Left ventricle myocardium inferior (tissue), 1 donor: ENCODE data around the gene PTPRN2. TPM values are rescaled to one million over a fixed set of nuclear protein-coding genes. Genes with fewer than 3 reads are reported as not detected.

Source experiments
- DNase-seq: peaks from one replicate; pipeline ENCODE4 v3.0.0-alpha.2; 2020
- H3K27ac ChIP-seq: fragments of 200-600 bp; replicated peaks from 2 replicates; pipeline ENCODE4 v1.8.0; 2021
- H3K27me3 ChIP-seq: fragments of 200-600 bp; 2 replicates; pipeline ENCODE4 v1.8.0; 2021; ENCODE audit warnings: low read depth
- H3K36me3 ChIP-seq: fragments of 200-600 bp; 2 replicates; pipeline ENCODE4 v1.8.0; 2021
- H3K4me1 ChIP-seq: fragments of 200-600 bp; 2 replicates; pipeline ENCODE4 v1.8.0; 2021
- H3K4me3 ChIP-seq: fragments of 200-600 bp; 2 replicates; pipeline ENCODE4 v1.8.0; 2021; ENCODE audit warnings: mild to moderate bottlenecking, moderate library complexity
- H3K9me3 ChIP-seq: fragments of 200-600 bp; replicated peaks from 2 replicates; pipeline ENCODE4 v1.8.0; 2021
- CTCF ChIP-seq: fragments of 200-600 bp; IDR thresholded peaks from 2 replicates; pipeline ENCODE4 v1.8.0; 2021; ENCODE audit warnings: antibody characterized with exemption, mild to moderate bottlenecking, borderline replicate concordance
- intact Hi-C: fragments of 100-400 bp; cut with micrococcal nuclease; formaldehyde crosslinking; loops from one replicate; pipeline ENCODE4 v1.11.0; 2022
- total RNA-seq: library from RNA; stranded (reverse); fragmentation: NEBNext Ultra II Directional; extraction: Animal tissue kit (Norgen Biotek cat#: 25700); gene quantifications from one replicate; pipeline ENCODE4 v1.2.1, GENCODE V29; 2021
- donor health status: DM: no; HTN: yes; CAD: no; lungs with severe emphysema.

Gene PTPRN2
- total RNA-seq, 1 donor from 2014 or later, result 1.3 TPM

- no peak for TF ChIP-seq CTCF
- no peaks in the 10 kb centered on the region for H3K36me3 ChIP-seq
- no peaks in the 10 kb centered on the region for H3K4me1 ChIP-seq
- intact Hi-C loops, result no loop called here
- DNase-seq, result no peak
- no peak overlapping the region for H3K4me3 ChIP-seq
- H3K9me3 ChIP-seq, result peaks cover 23% of the 10 kb centered on the region
- peaks cover 35% of the 10 kb centered on the region for H3K27me3 ChIP-seq
- H3K27ac ChIP-seq, result no peak overlapping the region
These were observed 822.6 kb downstream of the PTPRN2 start for GRCh38 chr7:157764946-157765537.

- Histone ChIP-seq H3K4me3 (no peak overlapping the region), H3K4me1 (no peaks in the 10 kb centered on the region), H3K27ac (no peak overlapping the region), H3K36me3 (no peaks in the 10 kb centered on the region), H3K27me3 (peaks cover 30% of the 10 kb centered on the region), H3K9me3 (peaks cover 23% of the 10 kb centered on the region)
- no peak for DNase-seq
- no peak for TF ChIP-seq CTCF
- intact Hi-C loops, result no loop called here
These were observed 823.4 kb downstream of the PTPRN2 start for GRCh38 chr7:157764193-157764592.

GRCh38 chr7:157763279-157764000 is 824.2 kb downstream of the PTPRN2 start:
- Histone ChIP-seq H3K9me3 (peaks cover 23% of the 10 kb centered on the region), H3K27ac (no peak overlapping the region), H3K4me1 (no peaks in the 10 kb centered on the region), H3K4me3 (no peak overlapping the region), H3K36me3 (no peaks in the 10 kb centered on the region), H3K27me3 (peaks cover 25% of the 10 kb centered on the region)
- DNase-seq, result no peak
- no peak for TF ChIP-seq CTCF
- intact Hi-C loops, result no loop called here

- Histone ChIP-seq H3K27ac (no peak overlapping the region), H3K9me3 (peaks cover 23% of the 10 kb centered on the region), H3K27me3 (peaks cover 19% of the 10 kb centered on the region), H3K4me1 (no peaks in the 10 kb centered on the region), H3K4me3 (no peak overlapping the region), H3K36me3 (no peaks in the 10 kb centered on the region)
- DNase-seq, result no peak
- no peak for TF ChIP-seq CTCF
- intact Hi-C loops, result no loop called here
These were observed 824.8 kb downstream of the PTPRN2 start for GRCh38 chr7:157762824-157763223.

- peaks cover 22% of the 10 kb centered on the region for H3K9me3 ChIP-seq
- no peak for DNase-seq
- no peak for TF ChIP-seq CTCF
- no peak overlapping the region for H3K27ac ChIP-seq
- H3K4me1 ChIP-seq, result no peaks in the 10 kb centered on the region
- H3K27me3 ChIP-seq, result peaks cover 7% of the 10 kb centered on the region
- no peaks in the 10 kb centered on the region for H3K36me3 ChIP-seq
- intact Hi-C loops, result no loop called here
- no peak overlapping the region for H3K4me3 ChIP-seq
These were observed 827.5 kb downstream of the PTPRN2 start for GRCh38 chr7:157760004-157760730.
